ENCODE results near the gene DDX10. TPM values are rescaled to one million over a fixed set of nuclear protein-coding genes. Genes with fewer than 3 reads are reported as not detected.

DDX10 gene
- total and polyA plus RNA-seq, 2 of the 8 experiments (the other 6 are each of a cell fraction or from before 2014, with no cell fraction given) = 49.2 to 52.2 TPM

DNA sequence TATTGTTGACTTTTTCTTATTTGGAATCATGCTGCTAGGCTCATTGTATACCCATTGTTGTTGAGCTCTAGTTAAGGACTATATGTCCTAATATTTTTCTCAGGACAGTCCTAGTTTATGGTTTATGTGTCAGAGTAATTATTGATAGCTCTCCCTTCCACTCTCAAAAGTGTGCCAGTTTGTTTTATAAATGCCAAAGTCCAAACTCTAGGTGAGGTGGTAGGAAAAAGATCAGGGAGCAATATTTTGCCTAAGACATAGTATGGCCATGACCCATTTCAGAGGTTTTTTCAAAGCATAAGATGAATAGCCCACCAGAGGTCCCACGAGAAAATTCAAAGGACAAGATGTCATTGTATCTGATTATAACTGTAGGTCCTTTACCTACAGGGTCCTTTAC, 20.9 kb upstream of the DDX10 start:
- H3K14ac ChIP-seq (ENCODE audit: insufficient read length) = no peak overlapping the region
- H3K23me2 ChIP-seq (ENCODE audit: low read depth, low read length) = no peaks in the 10 kb centered on the region
- no peak overlapping the region for H2BK20ac ChIP-seq (ENCODE audit: low read length)
- no peak overlapping the region for H3K9ac ChIP-seq (replicated peaks in 1 of 4; ENCODE audit: extremely low read depth in 1 of 4, low read depth in 3 of 4, low read length in 3 of 4)
- no peak overlapping the region for H2BK15ac ChIP-seq (ENCODE audit: low read length)
- FAIRE-seq = no peak
- H3K18ac ChIP-seq (ENCODE audit: extremely low read depth, low read length) = no peak overlapping the region
- ChIA-PET CTCF (ENCODE audit: partially characterized antibody) (interaction anchor here (1.4 kb wide), 1 partner anchor 12 kb away, joined by 4 read pairs; no protein-coding TSS in a partner anchor), POLR2A (ENCODE audit: partially characterized antibody) (interaction anchor here (0.6 kb wide), 1 partner anchor 248 kb away, joined by 4 read pairs; no protein-coding TSS in a partner anchor)
- no peak for DNase-seq (ENCODE audit: low read depth in 1 of 2, low spot score in 2 of 2)
- peaks cover 0 to 1% (median 0%) of the 10 kb centered on the region in 4 experiments; a peak in 1 of 7 replicates for H3K27me3 ChIP-seq (replicated peaks in 1 of 4; ENCODE audit: control insufficient read depth in 3 of 4, extremely low read depth in 1 of 4, insufficient read depth in 3 of 4, low read length in 3 of 4)
- H3K4me1 ChIP-seq (replicated peaks in 1 of 4; ENCODE audit: control insufficient read depth in 3 of 4, insufficient read depth in 4 of 4, low read length in 3 of 4) = peaks cover 0 to 10% (median 0%) of the 10 kb centered on the region in 4 experiments; a peak in 4 of 7 replicates
- H3K9me3 ChIP-seq (ENCODE audit: insufficient read depth in 2 of 2, low read depth in 1 of 2, low read length in 1 of 2) = peaks cover 3 to 6% of the 10 kb centered on the region in 2 experiments; a peak in 2 of 4 replicates
- H4K5ac ChIP-seq (ENCODE audit: insufficient read length, low read depth, low read length) = no peak overlapping the region
- no peak overlapping the region for H3K4ac ChIP-seq (replicated peaks; ENCODE audit: insufficient read length, low read depth, low read length)
- peaks cover 0 to 4% (median 0%) of the 10 kb centered on the region in 4 experiments; a peak in 1 of 8 replicates for H3K36me3 ChIP-seq (ENCODE audit: control insufficient read depth in 2 of 4, insufficient read depth in 4 of 4, low read length in 3 of 4)
- no peak overlapping the region for H4K91ac ChIP-seq (replicated peaks; ENCODE audit: insufficient read length, low read length)
- no peak overlapping the region for H2BK120ac ChIP-seq (replicated peaks; ENCODE audit: low read depth, low read length)
- 0 out of 8 replicates have a peak overlapping the region, but pooled peaks of 1 of the 4 experiments have one; percentile 5 for H3K4me3 ChIP-seq (ENCODE audit: extremely low read depth in 1 of 4, insufficient read depth in 2 of 4, low read depth in 3 of 4, low read length in 4 of 4)
- H3K23ac ChIP-seq (ENCODE audit: insufficient read length) = no peak overlapping the region
- H3K79me1 ChIP-seq (ENCODE audit: low read depth, low read length) = no peaks in the 10 kb centered on the region
- WGBS, 2 experiments (ENCODE audit: extremely low coverage in 1 of 2, insufficient coverage in 1 of 2, insufficient read length in 1 of 2, insufficient replicate concordance in 2 of 2, low coverage in 1 of 2, low lambda C conversion rate in 2 of 2, missing lambda C conversion rate in 1 of 2) = 89% methylated on average over 1 of the region's 1 CpG; no CpG with 5 or more reads in 1 of the 2 experiments
- H4K20me1 ChIP-seq (replicated peaks in 1 of 2; ENCODE audit: control insufficient read depth in 1 of 2, insufficient read depth in 2 of 2, low read length in 2 of 2) = no peaks in the 10 kb centered on the region
- H2AK5ac ChIP-seq (ENCODE audit: low read depth, low read length) = no peak overlapping the region
- no peak overlapping the region for H4K8ac ChIP-seq (ENCODE audit: extremely low read depth, insufficient read depth, low read length)
- no peak overlapping the region for H3K27ac ChIP-seq (ENCODE audit: low read depth, low read length)
- no peaks in the 10 kb centered on the region for H3K79me2 ChIP-seq (ENCODE audit: control insufficient read depth in 1 of 2, insufficient read depth in 2 of 2, low read length in 2 of 2)
- H3K56ac ChIP-seq (replicated peaks; ENCODE audit: insufficient read length, low read depth, low read length) = no peak overlapping the region
- no peak overlapping the region for H2BK5ac ChIP-seq (ENCODE audit: low read depth, low read length)
- H3K4me2 ChIP-seq (ENCODE audit: insufficient read depth in 1 of 2, low read depth in 2 of 2, low read length in 2 of 2) = no peak overlapping the region; a peak in 1 of 4 replicates
- no peak overlapping the region for H2BK12ac ChIP-seq (ENCODE audit: low read depth, low read length)
- H2AFZ ChIP-seq (ENCODE audit: low read length) = 0 out of 2 replicates have a peak overlapping the region, but pooled peaks have one; percentile 45
- no peak for TF ChIP-seq TCF12 (IDR thresholded peaks at IDR 0.05; ENCODE audit: low read depth, low read length)
- no peak for TF ChIP-seq BACH1 (IDR thresholded peaks at IDR 0.05; ENCODE audit: low read length)
- no peak for TF ChIP-seq JUN (IDR thresholded peaks at IDR 0.05; ENCODE audit: low read depth, low read length)
- no peak for TF ChIP-seq ASH2L (IDR thresholded peaks at IDR 0.05; ENCODE audit: low read length)
- no peak for TF ChIP-seq GTF2F1 (IDR thresholded peaks at IDR 0.05; ENCODE audit: borderline replicate concordance, low read depth, low read length)
- no peak for TF ChIP-seq FOSL1 (IDR thresholded peaks at IDR 0.05; ENCODE audit: insufficient read depth, low read depth, low read length)
- TF ChIP-seq, protein P1, sequence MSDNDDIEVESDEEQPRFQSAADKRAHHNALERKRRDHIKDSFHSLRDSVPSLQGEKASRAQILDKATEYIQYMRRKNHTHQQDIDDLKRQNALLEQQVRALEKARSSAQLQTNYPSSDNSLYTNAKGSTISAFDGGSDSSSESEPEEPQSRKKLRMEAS (IDR thresholded peaks at IDR 0.05) = no peak

Data from H1 (cell line).